NCI-H2196 treated with DMSO at 0.1 percent for 48 hours (cell line): ENCODE data around the gene ERICH4.
"Not testable (repeated sequence)": the region's sequence is repeated elsewhere in the genome, so short reads cannot be mapped to it uniquely, and the experiment has no call there.

Experiments
- DNase-seq: peaks from one replicate; lab custom pipeline; 2025; ENCODE audit not compliant: unreplicated experiment; lab: John Stamatoyannopoulos, UW

The ERICH4 gene

GRCh38 chr19:41442473-41443355, at the start of gene ERICH4:
ERICH4 (plus strand) TSS chr19:41443156; CDS start chr19:41443170, 14 bp downstream.
- no peak for DNase-seq

- no peak for DNase-seq
These were observed 47.6 kb upstream of the ERICH4 start for GRCh38 chr19:41395355-41395754.

- peak; percentile 99 for DNase-seq
These were observed 45.6 kb upstream of the ERICH4 start, which contains the start of the genes BCKDHA and EXOSC5 for GRCh38 chr19:41397086-41398049. BCKDHA (plus strand) TSS chr19:41397818; CDS start chr19:41397828, 10 bp downstream. EXOSC5 (minus strand) TSS chr19:41397359; CDS start chr19:41397328, 31 bp downstream.

GRCh38 chr19:41398050-41398418, 44.9 kb upstream of the ERICH4 start:
- no peak for DNase-seq

GRCh38 chr19:41398598-41398997, 44.4 kb upstream of the ERICH4 start:
- DNase-seq = no peak

- DNase-seq = no peak
These were observed 43.9 kb upstream of the ERICH4 start for GRCh38 chr19:41399091-41399490.

GRCh38 chr19:41399525-41399924, 43.4 kb upstream of the ERICH4 start:
- no peak for DNase-seq

- DNase-seq = no peak
These were observed 41.5 kb upstream of the ERICH4 start for GRCh38 chr19:41401483-41401882.

- no peak for DNase-seq
These were observed 40.9 kb upstream of the ERICH4 start for GRCh38 chr19:41402010-41402409.

GRCh38 chr19:41403181-41403970, 39.6 kb upstream of the ERICH4 start:
- peak; percentile 15 for DNase-seq

GRCh38 chr19:41405776-41406175, 37.2 kb upstream of the ERICH4 start:
- no peak for DNase-seq

- peak; percentile 19 for DNase-seq
These were observed 35.7 kb upstream of the ERICH4 start for GRCh38 chr19:41407271-41407670.

GRCh38 chr19:41408256-41408655, 34.7 kb upstream of the ERICH4 start:
- no peak for DNase-seq

GRCh38 chr19:41408846-41409245, 34.1 kb upstream of the ERICH4 start:
- DNase-seq = not testable (repeated sequence)

GRCh38 chr19:41409288-41409687, 33.7 kb upstream of the ERICH4 start:
- DNase-seq = peak; percentile 65

- DNase-seq = no peak
These were observed 32.5 kb upstream of the ERICH4 start for GRCh38 chr19:41410336-41411054.

- DNase-seq = no peak
These were observed 31.6 kb upstream of the ERICH4 start for GRCh38 chr19:41411100-41411967.

- DNase-seq = no peak
These were observed 31.0 kb upstream of the ERICH4 start for GRCh38 chr19:41411968-41412265.

- no peak for DNase-seq
These were observed 30.0 kb upstream of the ERICH4 start for GRCh38 chr19:41412953-41413352.
